Large intestine (tissue), 3 donors: Measurements from ENCODE around the gene CXADR. TPM values are rescaled to one million over a fixed set of nuclear protein-coding genes. Genes with fewer than 3 reads are reported as not detected.
A peak's percentile ranks its signal among the peaks of the same experiment; 100 is the strongest.
"Not testable (repeated sequence)": the region's sequence is repeated elsewhere in the genome, so short reads cannot be mapped to it uniquely, and the experiment has no call there.

Source experiments
- DNase-seq, 2 donors: peaks; one replicate each; pipeline versions ENCODE4 v3.0.0 to v3.0.0-alpha.2; 2013
- H3K27ac ChIP-seq: one replicate; pipeline ENCODE4 v1.5.1; 2013; ENCODE audit warnings: low read length
- H3K27me3 ChIP-seq: 2 replicates; pipeline ENCODE4 v1.6.1; 2013; ENCODE audit warnings: low read length; ENCODE audit not compliant: control insufficient read depth, insufficient read depth
- H3K36me3 ChIP-seq: 2 replicates; pipeline ENCODE4 v1.6.1; 2013; ENCODE audit warnings: low read length; ENCODE audit not compliant: control insufficient read depth, insufficient read depth
- H3K4me1 ChIP-seq: one replicate; pipeline ENCODE4 v1.6.1; 2013; ENCODE audit warnings: low read length; ENCODE audit not compliant: control insufficient read depth, insufficient read depth
- H3K4me3 ChIP-seq: one replicate; pipeline ENCODE4 v1.5.1; 2013; ENCODE audit warnings: low read length
- H3K9me3 ChIP-seq: one replicate; pipeline ENCODE4 v1.6.1; 2013; ENCODE audit warnings: mild to moderate bottlenecking, low read depth, low read length, moderate library complexity; ENCODE audit not compliant: control insufficient read depth
- WGBS: methylation state at CpG from one replicate; pipeline ENCODE4 v1.1.5; 2013; ENCODE audit warnings: low lambda C conversion rate; ENCODE audit not compliant: insufficient coverage; 5-methylcytosine and 5-hydroxymethylcytosine counted together
- polyA plus RNA-seq: library from polyadenylated mRNA; unstranded; fragments of 120-200 nt; gene quantifications from one replicate; pipeline ENCODE4 v1.2.1, GENCODE V29; 2013

CXADR gene
- polyA plus RNA-seq, 1 donor, result 56.5 TPM

DNA sequence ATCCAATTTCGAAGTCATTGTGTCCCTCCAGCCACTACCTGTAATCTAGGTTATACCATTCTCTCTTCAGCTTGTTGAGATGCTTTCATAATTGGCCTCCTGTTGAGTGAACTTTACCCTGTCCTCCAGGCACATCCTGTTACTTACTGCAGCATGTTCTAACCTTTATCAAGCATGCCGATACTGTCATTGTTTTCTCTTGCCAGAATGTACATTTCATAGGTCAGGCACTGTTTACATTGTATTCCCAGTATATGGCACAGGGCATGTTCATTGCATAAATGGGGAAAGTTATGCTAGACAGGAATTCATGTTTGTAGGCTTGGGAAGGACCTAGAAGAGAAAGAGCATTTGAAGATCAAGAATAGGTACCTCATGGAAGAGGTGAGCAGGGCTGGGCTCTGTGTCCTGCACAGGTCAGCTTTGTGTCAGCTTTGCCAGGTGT lies 10.2 kb downstream of the CXADR start:
- Histone ChIP-seq H3K36me3 (peaks cover 4% of the 10 kb centered on the region), H3K9me3 (no peaks in the 10 kb centered on the region), H3K27ac (peak overlapping the region; percentile 90), H3K4me1 (peaks cover 20% of the 10 kb centered on the region), H3K4me3 (no peak overlapping the region), H3K27me3 (no peaks in the 10 kb centered on the region)
- WGBS, result 43% methylated on average over 1 of the region's 2 CpGs
- DNase-seq, result peak; percentile 75 to 91

DNA sequence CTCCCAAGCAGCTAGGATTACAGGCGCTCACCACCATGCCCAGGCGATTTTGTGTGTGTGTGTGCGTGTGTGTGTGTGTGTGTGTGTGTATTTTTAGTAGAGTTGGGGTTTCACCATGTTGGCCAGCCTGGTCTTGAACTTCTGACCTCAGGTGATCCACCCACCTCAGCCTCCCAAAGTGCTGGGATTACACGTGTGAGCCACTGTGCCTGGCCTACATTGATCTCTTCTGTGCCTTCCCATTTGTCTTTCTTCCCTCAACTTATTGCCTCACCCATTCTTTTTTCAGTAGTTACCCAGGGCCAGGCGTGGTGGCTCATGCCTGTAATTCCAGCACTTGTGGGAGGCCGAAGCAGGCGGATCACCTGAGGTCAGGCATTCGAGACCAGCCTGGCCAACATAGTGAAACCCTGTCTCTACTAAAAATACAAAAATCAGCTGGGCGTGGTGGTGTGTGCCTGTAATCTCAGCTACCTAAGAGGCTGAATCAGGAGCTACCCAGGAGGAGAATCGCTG lies 11.2 kb downstream of the CXADR start:
- DNase-seq, H3K27me3 ChIP-seq, H3K4me3 ChIP-seq, H3K36me3 ChIP-seq, H3K9me3 ChIP-seq: not testable (repeated sequence)
- no CpG with 5 or more reads among the region's 10 CpGs for WGBS
- Histone ChIP-seq H3K4me1 (peaks cover 20% of the 10 kb centered on the region), H3K27ac (peak overlapping the region; percentile 30)

DNA sequence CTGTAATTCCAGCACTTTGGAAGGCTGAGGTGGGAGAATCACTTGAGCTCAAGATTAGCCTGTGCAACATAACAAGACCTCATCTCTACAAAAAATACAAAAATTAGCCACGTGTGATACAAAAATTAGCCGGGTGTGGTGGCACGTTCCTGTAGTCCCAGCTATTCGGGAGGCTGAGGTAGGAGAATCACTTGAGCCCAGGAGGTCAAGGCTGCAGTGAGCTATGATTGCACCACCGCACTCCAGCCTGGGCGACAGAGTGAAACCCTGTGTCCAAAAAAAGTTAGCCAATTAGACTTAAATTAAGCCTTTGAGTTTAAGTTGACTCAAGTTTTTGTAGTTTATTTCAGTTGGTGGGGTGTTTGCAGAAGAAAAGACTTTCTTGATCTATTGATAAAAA lies 11.8 kb downstream of the CXADR start:
- Histone ChIP-seq H3K27ac (no peak overlapping the region), H3K27me3 (no peaks in the 10 kb centered on the region), H3K9me3 (no peaks in the 10 kb centered on the region), H3K36me3 (peaks cover 4% of the 10 kb centered on the region), H3K4me3 (no peak overlapping the region), H3K4me1 (peaks cover 20% of the 10 kb centered on the region)
- no CpG with 5 or more reads among the region's 6 CpGs for WGBS
- no peak for DNase-seq

- peaks cover 2% of the 10 kb centered on the region for H3K36me3 ChIP-seq
These were observed 13.9 kb downstream of the CXADR start for GRCh38 chr21:17526776-17527175.

GRCh38 chr21:17527240-17527639 lies 14.4 kb downstream of the CXADR start:
- Histone ChIP-seq H3K27me3 (no peaks in the 10 kb centered on the region), H3K36me3 (no peaks in the 10 kb centered on the region), H3K9me3 (no peaks in the 10 kb centered on the region), H3K4me1 (peaks cover 17% of the 10 kb centered on the region), H3K27ac (no peak overlapping the region), H3K4me3 (no peak overlapping the region)
- no peak for DNase-seq
- WGBS, result 40% methylated on average over 1 of the region's 2 CpGs

More at GRCh38 chr21:17526776-17527175, 13.9 kb downstream of the CXADR start:
- H3K9me3 ChIP-seq, result no peaks in the 10 kb centered on the region
- H3K4me1 ChIP-seq, result peaks cover 17% of the 10 kb centered on the region
- no peak overlapping the region for H3K4me3 ChIP-seq
- no peaks in the 10 kb centered on the region for H3K27me3 ChIP-seq
- WGBS, result 73% methylated on average over 2 of the region's 3 CpGs
- H3K27ac ChIP-seq, result no peak overlapping the region
- DNase-seq, result no peak

GRCh38 chr21:17527711-17528110 lies 14.9 kb downstream of the CXADR start:
- H3K4me3 ChIP-seq, result no peak overlapping the region
- H3K36me3 ChIP-seq, result no peaks in the 10 kb centered on the region
- no peak overlapping the region for H3K27ac ChIP-seq
- DNase-seq, result no peak
- H3K9me3 ChIP-seq, result no peaks in the 10 kb centered on the region
- peaks cover 13% of the 10 kb centered on the region for H3K4me1 ChIP-seq
- 67% methylated on average over 5 of the region's 5 CpGs for WGBS
- H3K27me3 ChIP-seq, result no peaks in the 10 kb centered on the region

- no peak for DNase-seq
- Histone ChIP-seq H3K4me1 (peaks cover 5% of the 10 kb centered on the region), H3K27ac (no peak overlapping the region), H3K36me3 (no peaks in the 10 kb centered on the region), H3K4me3 (no peak overlapping the region), H3K9me3 (no peaks in the 10 kb centered on the region), H3K27me3 (no peaks in the 10 kb centered on the region)
- WGBS, result 100% methylated on average over 2 of the region's 5 CpGs
These were observed 16.8 kb downstream of the CXADR start for GRCh38 chr21:17529648-17530047.

DNA sequence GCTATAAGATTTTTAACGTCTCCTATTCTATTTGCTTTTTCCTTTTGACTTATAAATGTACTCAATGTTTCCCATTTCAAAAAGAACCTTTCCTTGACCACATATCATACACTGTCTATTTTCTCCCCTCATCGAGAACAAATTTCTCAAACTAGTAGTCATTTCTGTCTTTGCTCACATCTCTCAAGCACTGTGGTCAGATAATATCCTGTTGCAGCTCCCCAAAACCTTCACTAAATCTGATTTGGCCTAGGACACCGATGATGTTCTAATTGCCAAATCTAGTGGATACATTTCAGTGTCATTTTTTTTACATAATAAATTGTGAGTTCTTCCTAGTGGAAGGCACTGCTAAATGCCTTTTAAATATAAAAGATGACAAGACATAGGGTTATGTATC lies 19.4 kb downstream of the CXADR start:
- H3K4me3 ChIP-seq, result no peak overlapping the region
- peaks cover 8% of the 10 kb centered on the region for H3K4me1 ChIP-seq
- WGBS, result 100% methylated on average over 3 of the region's 3 CpGs
- no peaks in the 10 kb centered on the region for H3K27me3 ChIP-seq
- no peaks in the 10 kb centered on the region for H3K36me3 ChIP-seq
- no peaks in the 10 kb centered on the region for H3K9me3 ChIP-seq
- no peak for DNase-seq
- no peak overlapping the region for H3K27ac ChIP-seq

- no peaks in the 10 kb centered on the region for H3K36me3 ChIP-seq
- no peak overlapping the region for H3K27ac ChIP-seq
- DNase-seq, result no peak
- H3K9me3 ChIP-seq, result no peaks in the 10 kb centered on the region
- no peaks in the 10 kb centered on the region for H3K27me3 ChIP-seq
- peaks cover 6% of the 10 kb centered on the region for H3K4me1 ChIP-seq
- H3K4me3 ChIP-seq, result no peak overlapping the region
- WGBS, result 58% methylated on average over 3 of the region's 3 CpGs
These were observed 23.5 kb downstream of the CXADR start for GRCh38 chr21:17536381-17536780.

GRCh38 chr21:17537299-17537698 lies 24.5 kb downstream of the CXADR start:
- DNase-seq, result no peak
- Histone ChIP-seq H3K27me3 (no peaks in the 10 kb centered on the region), H3K9me3 (no peaks in the 10 kb centered on the region), H3K27ac (no peak overlapping the region), H3K4me1 (peaks cover 8% of the 10 kb centered on the region), H3K4me3 (no peak overlapping the region), H3K36me3 (no peaks in the 10 kb centered on the region)
- WGBS, result 88% methylated on average over 1 of the region's 2 CpGs

DNA sequence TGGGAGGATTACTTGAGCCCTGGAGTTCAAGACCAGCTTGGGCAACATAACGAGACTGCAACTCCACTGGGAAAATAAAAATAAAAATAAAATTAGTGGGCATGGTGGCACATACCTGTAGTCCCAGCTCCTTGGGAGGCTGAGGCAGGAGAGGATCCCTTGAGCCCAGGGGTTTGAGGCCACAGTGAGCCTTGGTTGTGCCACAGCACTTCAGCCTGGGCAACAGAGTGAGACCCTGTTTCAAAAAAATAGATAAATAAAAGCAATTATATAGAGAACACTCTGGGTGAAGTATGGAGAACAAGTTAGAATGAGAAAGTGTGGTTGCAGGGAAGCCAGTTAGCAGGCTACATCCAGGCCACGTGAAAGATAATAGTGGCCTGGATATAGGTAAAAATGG lies 25.7 kb downstream of the CXADR start:
- H3K27ac ChIP-seq, result no peak overlapping the region
- no peaks in the 10 kb centered on the region for H3K36me3 ChIP-seq
- H3K27me3 ChIP-seq, result no peaks in the 10 kb centered on the region
- no peak overlapping the region for H3K4me3 ChIP-seq
- peaks cover 12% of the 10 kb centered on the region for H3K4me1 ChIP-seq
- H3K9me3 ChIP-seq, result no peaks in the 10 kb centered on the region
- no peak for DNase-seq
- WGBS, result 100% methylated on average over 1 of the region's 2 CpGs
